GM13976 (cell line): ENCODE data around the gene CCDC141.

Experiments
- DNase-seq: peaks from one replicate; pipeline ENCODE4 v3.0.0; 2012; ENCODE audit warnings: low spot score
- in situ Hi-C: fragments of 300-500 bp; cut with MboI; formaldehyde crosslinking; loops from one replicate; pipeline ENCODE4 v1.12.0; 2022; ENCODE audit warnings: low sequenced_read_pairs, mixed read lengths, inconsistent platforms; ENCODE audit not compliant: unreplicated experiment
- TF ChIP-seq, protein P1 (sequence below): IDR thresholded peaks from 2 replicates; pipeline ENCODE4 v1.5.1; 2012; ENCODE audit warnings: borderline replicate concordance, mild to moderate bottlenecking; ENCODE audit not compliant: insufficient read depth; ENCODE audit errors: extremely low read depth, missing control alignments, control extremely low read depth

Gene CCDC141

DNA sequence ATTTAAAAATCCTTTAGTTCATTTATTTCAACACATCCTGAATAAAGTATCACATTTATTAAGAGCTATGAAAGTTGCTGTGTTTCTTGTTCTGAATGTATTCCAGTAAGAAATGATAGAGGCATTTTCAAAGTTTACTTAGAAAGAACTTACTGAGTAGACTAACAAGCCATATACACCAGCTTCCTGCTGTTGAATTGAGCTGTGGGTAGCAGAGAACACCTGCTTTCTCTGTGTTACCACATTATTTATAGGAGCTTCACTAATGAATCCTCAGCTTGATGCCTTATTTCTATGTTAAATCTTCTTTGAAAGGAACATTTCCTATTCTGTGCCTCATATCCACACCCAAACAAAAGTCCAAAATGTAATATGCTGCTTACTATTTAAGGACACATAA is 115.4 kb downstream of the CCDC141 start:
- DNase-seq: no peak
- TF ChIP-seq, protein P1, sequence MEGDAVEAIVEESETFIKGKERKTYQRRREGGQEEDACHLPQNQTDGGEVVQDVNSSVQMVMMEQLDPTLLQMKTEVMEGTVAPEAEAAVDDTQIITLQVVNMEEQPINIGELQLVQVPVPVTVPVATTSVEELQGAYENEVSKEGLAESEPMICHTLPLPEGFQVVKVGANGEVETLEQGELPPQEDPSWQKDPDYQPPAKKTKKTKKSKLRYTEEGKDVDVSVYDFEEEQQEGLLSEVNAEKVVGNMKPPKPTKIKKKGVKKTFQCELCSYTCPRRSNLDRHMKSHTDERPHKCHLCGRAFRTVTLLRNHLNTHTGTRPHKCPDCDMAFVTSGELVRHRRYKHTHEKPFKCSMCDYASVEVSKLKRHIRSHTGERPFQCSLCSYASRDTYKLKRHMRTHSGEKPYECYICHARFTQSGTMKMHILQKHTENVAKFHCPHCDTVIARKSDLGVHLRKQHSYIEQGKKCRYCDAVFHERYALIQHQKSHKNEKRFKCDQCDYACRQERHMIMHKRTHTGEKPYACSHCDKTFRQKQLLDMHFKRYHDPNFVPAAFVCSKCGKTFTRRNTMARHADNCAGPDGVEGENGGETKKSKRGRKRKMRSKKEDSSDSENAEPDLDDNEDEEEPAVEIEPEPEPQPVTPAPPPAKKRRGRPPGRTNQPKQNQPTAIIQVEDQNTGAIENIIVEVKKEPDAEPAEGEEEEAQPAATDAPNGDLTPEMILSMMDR: no peak
- in situ Hi-C loops: no loop called here

DNA sequence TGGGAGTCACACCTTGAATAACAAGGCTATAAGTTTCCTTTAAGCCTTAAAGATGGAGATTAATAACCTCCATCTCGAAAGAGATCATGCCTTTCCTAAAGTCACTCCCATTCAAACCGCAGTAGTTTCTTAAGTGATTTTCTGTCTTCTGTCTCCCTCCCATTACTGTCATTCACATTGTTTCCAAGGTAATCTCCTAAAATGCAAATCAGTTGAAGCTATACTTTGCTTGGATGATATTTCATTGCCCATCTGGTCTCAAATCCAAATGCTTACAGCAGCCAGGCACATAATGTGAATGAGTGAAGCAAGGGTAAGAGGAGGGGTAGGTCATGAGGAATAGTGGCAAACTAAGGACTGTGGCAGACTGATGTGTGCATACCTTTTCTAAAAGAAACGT is 116.4 kb downstream of the CCDC141 start:
- TF ChIP-seq, protein P1: no peak
- in situ Hi-C loops: no loop called here
- DNase-seq: no peak

DNA sequence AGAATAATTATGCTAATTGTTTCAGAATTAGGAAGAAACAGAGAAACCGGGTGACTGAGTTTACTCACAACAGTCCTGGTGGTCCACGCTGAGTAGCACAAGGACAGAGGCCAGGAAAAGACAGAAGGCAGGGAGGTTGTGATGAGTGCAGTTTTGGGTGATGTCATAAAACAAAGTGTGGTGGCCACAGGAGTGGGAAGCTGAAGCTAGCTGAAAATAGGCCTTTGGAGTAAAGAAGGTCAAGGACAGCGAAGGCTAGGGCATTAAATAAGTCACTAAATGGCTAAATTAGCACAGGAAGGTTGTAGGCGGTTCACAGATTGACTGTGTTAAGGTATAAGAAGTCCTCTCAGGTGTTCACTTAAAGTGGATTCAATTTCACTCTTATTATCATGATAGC is 121.9 kb downstream of the CCDC141 start:
- TF ChIP-seq, protein P1: no peak
- in situ Hi-C loops: no loop called here
- no peak for DNase-seq

DNA sequence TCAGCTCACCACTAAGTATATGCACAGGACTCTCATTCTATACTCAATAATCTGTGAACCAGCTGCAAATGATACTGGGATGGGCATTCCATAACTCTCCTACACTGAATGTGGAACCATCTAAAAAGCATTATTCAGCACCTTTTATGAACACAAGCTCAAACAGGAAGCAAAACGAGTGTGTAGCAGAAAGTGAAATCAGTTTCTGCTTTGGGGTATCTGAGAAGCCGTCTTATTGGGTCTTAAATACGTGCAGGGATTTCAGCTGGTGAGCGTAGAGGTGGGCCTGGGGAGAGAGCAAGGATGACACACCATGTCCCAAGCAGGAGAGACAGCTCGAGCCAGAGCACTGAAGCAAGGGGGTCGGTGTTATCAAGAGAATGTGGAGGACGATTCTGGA is 122.8 kb downstream of the CCDC141 start:
- TF ChIP-seq, protein P1: no peak
- in situ Hi-C loops: no loop called here
- DNase-seq: no peak

GRCh38 chr2:178924817-178925216 is 125.1 kb downstream of the CCDC141 start:
- TF ChIP-seq, protein P1: no peak
- in situ Hi-C loops: no loop called here
- DNase-seq: no peak

DNA sequence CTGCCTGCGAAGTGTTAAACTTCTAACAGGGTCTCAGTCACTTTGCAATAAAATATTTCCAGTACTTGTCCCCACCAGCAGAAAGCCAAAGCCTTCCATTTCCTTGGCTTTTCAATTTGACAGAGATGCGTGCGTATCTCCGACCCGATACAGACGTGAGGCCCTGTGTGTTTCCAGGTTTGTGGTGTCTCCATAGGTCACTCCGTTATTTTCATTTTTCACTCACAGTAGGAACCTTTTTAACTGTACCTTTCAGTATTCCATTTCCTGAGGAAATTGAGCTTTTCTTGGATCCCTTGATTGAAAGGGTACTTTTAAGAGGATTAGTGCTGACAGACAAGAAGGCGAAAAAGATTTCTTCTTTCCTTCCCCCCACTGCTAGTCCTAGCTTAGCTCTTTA is 126.4 kb downstream of the CCDC141 start:
- TF ChIP-seq, protein P1: no peak
- DNase-seq: no peak
- in situ Hi-C loops: no loop called here

GRCh38 chr2:178920916-178921513 is 128.9 kb downstream of the CCDC141 start:
- TF ChIP-seq, protein P1: no peak
- no peak for DNase-seq
- in situ Hi-C loops: no loop called here
